Measurements from ENCODE around the gene KLF17.

- no peak for TF ChIP-seq ATF2 (tag by site-specific recombination; IDR thresholded peaks at IDR 0.05; ENCODE audit: low read depth)
- no peak for TF ChIP-seq PRDM10 (tag by site-specific recombination; IDR thresholded peaks at IDR 0.05)
- no peak for TF ChIP-seq GLI2 (tag by site-specific recombination; IDR thresholded peaks at IDR 0.05; ENCODE audit: borderline replicate concordance, low read depth)
- no peak for TF ChIP-seq ZNF18 (tag by site-specific recombination; IDR thresholded peaks at IDR 0.05)
- TF ChIP-seq CTCF (tag by site-specific recombination; IDR thresholded peaks at IDR 0.05): no peak
- TF ChIP-seq PATZ1 (tag by site-specific recombination; IDR thresholded peaks at IDR 0.05): no peak
Observed at GRCh38 chr1:44110916-44111315, 7.7 kb upstream of the KLF17 start.
